PC-3 (cell line): ENCODE measurements around the gene PRDM10. TPM values are rescaled to one million over a fixed set of nuclear protein-coding genes. Genes with fewer than 3 reads are reported as not detected.

Experiments
- ATAC-seq: fragments of 200-7000 bp; cut with Tn5 transposase; 2 replicates; pipeline ENCODE4 v1.9.1; 2020; ENCODE audit warnings: mild to moderate bottlenecking, moderate library complexity
- BruUV-seq: library from RNA; stranded (reverse); fragments of 400-500 nt; replicated peaks from 2 replicates; lab custom pipeline; 2021; lab: Mats Ljungman, UMichigan
- CTCF ChIA-PET: fragments of 300-600 bp; sonication (Branson Sonifier 250); formaldehyde crosslinking; loops from one replicate; lab custom pipeline; 2022; ENCODE audit warnings: antibody characterized with exemption; lab: Charles Lee
- POLR2A ChIA-PET: fragments of 300-600 bp; sonication (Branson Sonifier 250); formaldehyde crosslinking; loops from one replicate; lab custom pipeline; 2022; ENCODE audit warnings: antibody characterized with exemption; ENCODE audit not compliant: unreplicated experiment; lab: Charles Lee
- DNase-seq: peaks from one replicate; pipeline ENCODE4 v3.0.0-alpha.2; 2015
- H2AFZ ChIP-seq: fragments of 300-600 bp; sonication (generic); 2 replicates; pipeline ENCODE4 v1.6.0; 2016; ENCODE audit warnings: antibody characterized with exemption, low read length
- H3F3A ChIP-seq: fragments of 300-600 bp; sonication (generic); one replicate; pipeline ENCODE4 v1.6.0; 2017; ENCODE audit warnings: antibody characterized with exemption, low read length, control low read depth, mild to moderate bottlenecking; ENCODE audit not compliant: unreplicated experiment
- H3K27ac ChIP-seq: fragments of 300-600 bp; sonication (generic); 2 replicates; pipeline ENCODE4 v1.5.1; 2016; ENCODE audit warnings: mild to moderate bottlenecking, low read length
- H3K27me3 ChIP-seq: fragments of 300-600 bp; sonication (generic); 2 replicates; pipeline ENCODE4 v1.6.1; 2016; ENCODE audit warnings: low read length, mixed read lengths
- H3K36me3 ChIP-seq: fragments of 300-600 bp; sonication (generic); 2 replicates; pipeline ENCODE4 v1.6.1; 2016; ENCODE audit warnings: low read depth, mixed run types, low read length, mixed read lengths
- H3K4me1 ChIP-seq: fragments of 300-600 bp; sonication (generic); 2 replicates; pipeline ENCODE4 v1.5.1; 2016; ENCODE audit warnings: low read length; ENCODE audit not compliant: insufficient read depth
- H3K4me2 ChIP-seq: fragments of 300-600 bp; sonication (generic); 2 replicates; pipeline ENCODE4 v1.6.0; 2016; ENCODE audit warnings: low read length
- H3K4me3 ChIP-seq: fragments of 300-600 bp; sonication (generic); 2 replicates; pipeline ENCODE4 v1.5.1; 2016; ENCODE audit warnings: mild to moderate bottlenecking, low read length, mixed read lengths
- H3K79me2 ChIP-seq: fragments of 300-600 bp; sonication (generic); 2 replicates; pipeline ENCODE4 v1.6.1; 2017; ENCODE audit warnings: low read length, mixed read lengths
- H3K9ac ChIP-seq: fragments of 300-600 bp; sonication (generic); 2 replicates; pipeline ENCODE4 v1.6.0; 2016; ENCODE audit warnings: mild to moderate bottlenecking, low read length
- H3K9me2 ChIP-seq: fragments of 300-600 bp; sonication (generic); replicated peaks from 2 replicates; pipeline ENCODE4 v1.6.1; 2016; ENCODE audit warnings: mixed run types, low read length, mixed read lengths
- H3K9me3 ChIP-seq: fragments of 300-600 bp; sonication (generic); 2 replicates; pipeline ENCODE4 v1.6.1; 2016; ENCODE audit warnings: low read length, mixed read lengths
- H4K20me1 ChIP-seq: fragments of 300-600 bp; sonication (generic); 2 replicates; pipeline ENCODE4 v1.6.1; 2016; ENCODE audit warnings: low read length, mixed read lengths
- CTCF ChIP-seq: fragments of 300-600 bp; sonication (generic); conservative IDR thresholded peaks from 2 replicates; pipeline ENCODE4 v1.5.1; 2017; ENCODE audit warnings: antibody characterized with exemption, low read depth, mild to moderate bottlenecking, low read length
- EZH2 ChIP-seq: fragments of 300-600 bp; sonication (generic); IDR thresholded peaks from one replicate; pipeline ENCODE4 v1.6.1; 2017; ENCODE audit warnings: antibody characterized with exemption, mild to moderate bottlenecking, low read length; ENCODE audit not compliant: unreplicated experiment
- EZH2phosphoT487 ChIP-seq: fragments of 300-600 bp; sonication (generic); IDR thresholded peaks from 2 replicates; pipeline ENCODE4 v1.6.1; 2018; ENCODE audit warnings: mild to moderate bottlenecking, antibody characterized with exemption, low read length, borderline replicate concordance
- intact Hi-C: fragments of 100-400 bp; cut with micrococcal nuclease; formaldehyde crosslinking; loops from 2 replicates; pipeline ENCODE4 v1.9.0; 2023
- total RNA-seq: library from RNA; depleted of rRNA; stranded (reverse); fragments of >200 nt; gene quantifications from 2 replicates; pipeline ENCODE4 v1.2.3, GENCODE V29; 2014

PRDM10 gene
- total RNA-seq, 1 experiment from 2014 or later = 7.3 TPM

GRCh38 chr11:129856036-129856435 is 146.6 kb downstream of the PRDM10 start:
- Histone ChIP-seq H3K4me1 (peaks cover 62% of the 10 kb centered on the region), H3K4me2 (0 out of 2 replicates have a peak overlapping the region, but pooled peaks have one; percentile 66), H4K20me1 (no peaks in the 10 kb centered on the region), H3F3A (peaks cover 9% of the 10 kb centered on the region), H3K79me2 (peaks cover 23% of the 10 kb centered on the region), H3K9me2 (no peaks in the 10 kb centered on the region), H3K27me3 (no peaks in the 10 kb centered on the region), H2AFZ (no peak overlapping the region), H3K27ac (peak overlapping the region; percentile 95), H3K36me3 (peaks cover 29% of the 10 kb centered on the region), H3K9ac (peak overlapping the region; percentile 79; the same call in 1 of the 2 replicates), H3K4me3 (no peak overlapping the region), H3K9me3 (no peaks in the 10 kb centered on the region)
- intact Hi-C loops = no loop called here
- BruUV-seq = no TSS peak
- ChIA-PET CTCF (no interaction called here), POLR2A (no interaction called here)
- no peak for DNase-seq
- TF ChIP-seq EZH2 = no peak
- no peak for TF ChIP-seq CTCF
- no peak for TF ChIP-seq EZH2phosphoT487
- no peak for ATAC-seq

GRCh38 chr11:129855086-129855485 is 147.5 kb downstream of the PRDM10 start:
- no TSS peak for BruUV-seq
- Histone ChIP-seq H3K9me2 (no peaks in the 10 kb centered on the region), H2AFZ (no peak overlapping the region), H3F3A (peaks cover 9% of the 10 kb centered on the region), H3K9me3 (no peaks in the 10 kb centered on the region), H3K36me3 (peaks cover 21% of the 10 kb centered on the region), H3K4me1 (peaks cover 54% of the 10 kb centered on the region), H3K27ac (peak overlapping the region; percentile 95), H3K27me3 (no peaks in the 10 kb centered on the region), H3K4me3 (no peak overlapping the region), H4K20me1 (no peaks in the 10 kb centered on the region), H3K79me2 (peaks cover 14% of the 10 kb centered on the region), H3K9ac (peak overlapping the region; percentile 79), H3K4me2 (peak overlapping the region; percentile 66)
- ChIA-PET POLR2A (no interaction called here), CTCF (no interaction called here)
- DNase-seq (peak; percentile 84), ATAC-seq (peak; percentile 51)
- intact Hi-C loops = no loop called here
- TF ChIP-seq EZH2phosphoT487 (no peak), CTCF (no peak), EZH2 (no peak)

GRCh38 chr11:129854232-129854805 is 148.3 kb downstream of the PRDM10 start:
- Histone ChIP-seq H3K9me3 (no peaks in the 10 kb centered on the region), H3K9ac (peak overlapping the region; percentile 79), H2AFZ (no peak overlapping the region), H3K27ac (peak overlapping the region; percentile 95), H3K4me2 (peak overlapping the region; percentile 66), H3K4me1 (peaks cover 49% of the 10 kb centered on the region), H3F3A (peaks cover 9% of the 10 kb centered on the region), H3K9me2 (no peaks in the 10 kb centered on the region), H3K79me2 (peaks cover 8% of the 10 kb centered on the region; the same call in 1 of the 2 replicates), H3K4me3 (peak overlapping the region; percentile 3; the same call in 1 of the 2 replicates), H3K36me3 (peaks cover 16% of the 10 kb centered on the region), H3K27me3 (no peaks in the 10 kb centered on the region), H4K20me1 (no peaks in the 10 kb centered on the region)
- ChIA-PET POLR2A (interaction anchor here (0.7 to 1.1 kb wide), 2 partner anchors 26 to 659 kb away, joined by 4 to 8 read pairs; no protein-coding TSS in a partner anchor), CTCF (interaction anchor here (0.6 kb wide), 1 partner anchor 626 kb away, joined by 4 read pairs; no protein-coding TSS in a partner anchor)
- peak; percentile 5 for ATAC-seq
- DNase-seq = peak; percentile 42
- BruUV-seq = TSS peak; percentile 64
- intact Hi-C loops = loop anchor here (1.0 to 5.0 kb wide), 3 partner anchors 8 to 487 kb away; partner anchors contain the start of gene TMEM45B
- TF ChIP-seq EZH2 (no peak), EZH2phosphoT487 (no peak), CTCF (no peak)
